ENCODE results near the gene MS4A2.
"Not testable (repeated sequence)": the region's sequence is repeated elsewhere in the genome, so short reads cannot be mapped to it uniquely, and the experiment has no call there.

The MS4A2 gene

DNA sequence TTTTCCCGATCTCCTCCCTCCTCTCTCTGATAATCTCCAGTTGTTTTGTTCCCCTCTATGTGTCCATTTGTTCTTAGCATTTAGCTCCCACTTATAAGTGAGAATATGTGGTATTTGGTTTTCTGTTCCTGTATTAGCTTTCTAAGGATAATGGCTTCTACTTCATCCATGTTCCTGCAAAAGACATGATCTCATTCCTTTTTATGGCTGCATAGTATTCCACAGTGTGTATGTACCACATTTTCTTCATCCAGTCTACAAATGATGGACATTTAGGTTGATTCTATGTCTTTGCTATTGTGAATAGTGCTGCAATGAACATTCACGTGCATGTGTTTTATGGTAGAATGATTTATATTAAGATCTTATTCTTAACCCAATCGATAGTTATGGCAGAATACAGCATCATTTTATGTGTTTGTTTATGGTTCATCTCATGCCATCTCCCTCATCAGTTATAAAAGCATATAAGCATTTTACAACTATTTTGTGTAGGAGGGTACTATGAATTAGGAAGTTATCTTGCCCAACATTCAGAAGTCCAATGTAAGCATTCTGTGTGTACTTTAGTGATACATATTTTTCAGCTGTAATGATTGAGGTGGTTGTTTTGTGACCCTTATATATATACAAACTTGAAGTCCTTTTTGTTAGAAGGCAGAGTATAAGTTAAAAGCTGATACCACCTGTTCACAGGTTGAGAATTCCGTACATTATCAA, 28.8 kb upstream of the MS4A2 start:
- H3K36me3 ChIP-seq (ENCODE audit: control insufficient read depth, insufficient read depth, low read length): no peaks in the 10 kb centered on the region
- no peak overlapping the region for H3K4me3 ChIP-seq (replicated peaks; ENCODE audit: low read depth, low read length)
- TF ChIP-seq, protein P1, sequence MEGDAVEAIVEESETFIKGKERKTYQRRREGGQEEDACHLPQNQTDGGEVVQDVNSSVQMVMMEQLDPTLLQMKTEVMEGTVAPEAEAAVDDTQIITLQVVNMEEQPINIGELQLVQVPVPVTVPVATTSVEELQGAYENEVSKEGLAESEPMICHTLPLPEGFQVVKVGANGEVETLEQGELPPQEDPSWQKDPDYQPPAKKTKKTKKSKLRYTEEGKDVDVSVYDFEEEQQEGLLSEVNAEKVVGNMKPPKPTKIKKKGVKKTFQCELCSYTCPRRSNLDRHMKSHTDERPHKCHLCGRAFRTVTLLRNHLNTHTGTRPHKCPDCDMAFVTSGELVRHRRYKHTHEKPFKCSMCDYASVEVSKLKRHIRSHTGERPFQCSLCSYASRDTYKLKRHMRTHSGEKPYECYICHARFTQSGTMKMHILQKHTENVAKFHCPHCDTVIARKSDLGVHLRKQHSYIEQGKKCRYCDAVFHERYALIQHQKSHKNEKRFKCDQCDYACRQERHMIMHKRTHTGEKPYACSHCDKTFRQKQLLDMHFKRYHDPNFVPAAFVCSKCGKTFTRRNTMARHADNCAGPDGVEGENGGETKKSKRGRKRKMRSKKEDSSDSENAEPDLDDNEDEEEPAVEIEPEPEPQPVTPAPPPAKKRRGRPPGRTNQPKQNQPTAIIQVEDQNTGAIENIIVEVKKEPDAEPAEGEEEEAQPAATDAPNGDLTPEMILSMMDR (IDR thresholded peaks at IDR 0.05; ENCODE audit: insufficient read depth, low read length, poor library complexity, severe bottlenecking): no peak
- DNase-seq (ENCODE audit: extremely low read depth, insufficient read length): no peak
- no peaks in the 10 kb centered on the region for H3K27me3 ChIP-seq (replicated peaks; ENCODE audit: control insufficient read depth, insufficient read depth, low read length)

DNA sequence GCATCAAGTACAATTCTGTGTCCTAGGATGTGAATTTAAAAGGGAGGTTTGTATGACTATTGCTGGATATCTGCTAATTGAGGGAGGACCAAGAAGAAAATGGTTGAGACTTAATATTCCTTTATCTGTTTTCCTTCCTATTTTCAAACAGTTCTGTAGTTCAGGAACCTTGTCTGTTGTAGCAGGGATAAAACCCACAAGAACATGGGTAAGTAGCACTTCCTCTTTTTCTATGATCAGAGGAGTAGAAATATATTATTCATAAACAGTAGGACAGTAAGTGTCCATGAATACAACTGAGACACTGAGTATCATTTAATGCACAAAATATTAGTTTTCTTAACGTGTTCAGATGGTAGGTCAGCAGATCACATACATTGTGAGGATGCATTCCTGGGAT, 24.4 kb upstream of the MS4A2 start:
- no peaks in the 10 kb centered on the region for H3K27me3 ChIP-seq (replicated peaks; ENCODE audit: control insufficient read depth, insufficient read depth, low read length)
- DNase-seq (ENCODE audit: extremely low read depth, insufficient read length): no peak
- H3K4me3 ChIP-seq (replicated peaks; ENCODE audit: low read depth, low read length): no peak overlapping the region
- TF ChIP-seq, protein P1 (IDR thresholded peaks at IDR 0.05; ENCODE audit: insufficient read depth, low read length, poor library complexity, severe bottlenecking): no peak
- H3K36me3 ChIP-seq (ENCODE audit: control insufficient read depth, insufficient read depth, low read length): no peaks in the 10 kb centered on the region

DNA sequence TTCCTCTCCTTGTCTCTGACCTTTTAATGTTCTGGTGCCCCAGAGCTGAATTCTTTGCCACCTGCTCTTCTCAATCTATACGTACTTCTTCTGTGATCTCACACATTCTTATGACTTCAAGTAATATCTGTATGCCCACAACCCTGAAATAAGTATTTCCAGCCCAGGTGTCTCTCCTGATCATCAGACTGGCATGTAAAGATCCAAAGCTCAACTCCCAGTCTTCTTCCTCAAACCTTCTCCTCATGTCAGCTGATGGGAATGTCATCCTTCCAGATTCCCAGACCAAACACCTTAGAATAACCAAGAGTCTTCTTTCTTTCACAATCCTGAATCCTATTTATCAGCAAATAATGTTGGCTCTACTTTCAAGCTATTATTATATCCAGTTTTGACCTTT, 22.7 kb upstream of the MS4A2 start:
- H3K36me3 ChIP-seq (ENCODE audit: control insufficient read depth, insufficient read depth, low read length): no peaks in the 10 kb centered on the region
- no peak for DNase-seq (ENCODE audit: extremely low read depth, insufficient read length)

DNA sequence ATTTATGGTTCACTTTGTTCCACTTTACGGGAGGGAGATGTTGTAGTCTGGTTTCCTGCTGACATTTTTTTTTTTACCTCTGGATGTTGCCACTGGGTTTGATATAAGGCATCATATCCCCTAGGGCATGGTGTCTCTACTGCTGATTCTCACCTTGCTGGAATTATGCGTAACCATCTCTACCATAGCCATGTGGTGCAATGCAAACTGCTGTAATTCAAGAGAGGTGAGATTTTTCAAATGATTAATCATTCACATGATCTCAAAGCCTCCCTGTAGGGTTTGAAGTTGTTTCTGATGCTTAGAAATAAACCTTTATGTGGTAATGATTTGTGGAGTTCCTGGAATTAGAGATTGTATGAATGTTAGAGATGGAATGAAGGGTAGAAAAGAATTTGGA, 19.0 kb upstream of the MS4A2 start:
- Histone ChIP-seq H3K4me3 (replicated peaks; ENCODE audit: low read depth, low read length) (no peak overlapping the region), H3K36me3 (ENCODE audit: control insufficient read depth, insufficient read depth, low read length) (no peaks in the 10 kb centered on the region), H3K27me3 (replicated peaks; ENCODE audit: control insufficient read depth, insufficient read depth, low read length) (no peaks in the 10 kb centered on the region)
- TF ChIP-seq, protein P1 (IDR thresholded peaks at IDR 0.05; ENCODE audit: insufficient read depth, low read length, poor library complexity, severe bottlenecking): no peak
- DNase-seq (ENCODE audit: extremely low read depth, insufficient read length): no peak

More for the DNA sequence above, 22.7 kb upstream of the MS4A2 start:
- TF ChIP-seq, protein P1 (IDR thresholded peaks at IDR 0.05; ENCODE audit: insufficient read depth, low read length, poor library complexity, severe bottlenecking): no peak
- Histone ChIP-seq H3K27me3 (replicated peaks; ENCODE audit: control insufficient read depth, insufficient read depth, low read length) (no peaks in the 10 kb centered on the region), H3K4me3 (replicated peaks; ENCODE audit: low read depth, low read length) (no peak overlapping the region)

DNA sequence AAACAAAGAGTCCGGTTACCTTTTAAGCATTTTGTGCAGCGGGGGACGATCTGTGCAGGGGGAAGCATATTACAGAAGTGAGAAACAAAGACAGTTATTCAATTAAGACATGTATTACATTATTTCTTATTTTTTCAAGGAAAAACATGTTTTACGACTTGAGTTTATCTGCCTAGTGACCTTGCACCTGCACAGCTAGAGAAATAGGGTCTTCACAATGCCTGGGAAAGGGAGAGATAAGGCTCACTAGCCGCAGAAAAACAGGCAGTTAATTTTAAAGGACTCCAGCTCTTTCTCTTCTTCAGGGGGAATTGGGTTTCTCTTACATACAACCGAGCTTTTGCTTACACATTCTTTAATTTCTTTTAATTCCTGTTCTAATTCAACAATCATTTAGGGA, 16.8 kb upstream of the MS4A2 start:
- DNase-seq (ENCODE audit: extremely low read depth, insufficient read length); H3K4me3 ChIP-seq (replicated peaks; ENCODE audit: low read depth, low read length); H3K36me3 ChIP-seq (ENCODE audit: control insufficient read depth, insufficient read depth, low read length); H3K27me3 ChIP-seq (replicated peaks; ENCODE audit: control insufficient read depth, insufficient read depth, low read length): not testable (repeated sequence)

DNA sequence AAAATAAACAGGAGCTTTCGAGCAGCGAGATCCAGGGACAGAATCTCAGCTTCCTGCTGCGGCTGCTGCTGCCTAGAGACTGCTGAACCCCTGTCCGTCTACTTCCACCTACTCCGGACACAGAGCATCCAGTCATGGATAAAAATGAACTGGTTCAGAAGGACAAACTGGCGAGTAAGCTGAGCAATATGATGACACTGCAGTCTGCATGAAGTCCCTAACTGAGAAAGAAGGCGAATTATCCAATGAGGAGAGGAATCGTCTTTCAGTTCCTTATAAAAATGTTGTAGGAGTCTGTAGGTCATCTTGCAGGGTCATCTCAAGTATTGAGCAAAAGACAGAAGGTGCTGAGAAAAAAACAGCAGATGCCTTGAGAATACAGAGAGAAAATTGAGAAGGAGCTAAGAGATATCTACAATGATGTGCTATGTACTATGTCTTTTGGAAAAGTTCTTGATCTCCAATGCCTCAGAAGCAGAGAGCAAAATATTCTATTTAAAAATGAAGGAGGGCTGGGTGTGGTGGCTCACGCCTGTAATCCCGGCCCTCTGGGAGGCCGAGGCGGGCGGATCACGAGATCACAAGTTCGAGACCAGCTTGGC, 11.1 kb upstream of the MS4A2 start:
- H3K36me3 ChIP-seq (ENCODE audit: control insufficient read depth, insufficient read depth, low read length): no peaks in the 10 kb centered on the region
- TF ChIP-seq, protein P1 (IDR thresholded peaks at IDR 0.05; ENCODE audit: insufficient read depth, low read length, poor library complexity, severe bottlenecking): no peak

More for the DNA sequence above, 11.1 kb upstream of the MS4A2 start:
- no peak overlapping the region for H3K4me3 ChIP-seq (replicated peaks; ENCODE audit: low read depth, low read length)
- H3K27me3 ChIP-seq (replicated peaks; ENCODE audit: control insufficient read depth, insufficient read depth, low read length): no peaks in the 10 kb centered on the region
- DNase-seq (ENCODE audit: extremely low read depth, insufficient read length): no peak

Measured in GM06990 (cell line).